GM12878 (cell line): ENCODE measurements around the gene UBAC2. TPM values are rescaled to one million over a fixed set of nuclear protein-coding genes. Genes with fewer than 3 reads are reported as not detected.

Experiments used
- ATAC-seq: fragments of 200-7000 bp; cut with Tn5 transposase; 3 replicates; pipeline ENCODE4 v1.9.1; 2020; ENCODE audit warnings: mild to moderate bottlenecking, moderate library complexity
- BruUV-seq: library from RNA; stranded (reverse); fragments of 400-500 nt; replicated peaks from 2 replicates; lab custom pipeline; 2021; lab: Mats Ljungman, UMichigan
- CTCF ChIA-PET: fragments of 300-600 bp; sonication (Branson Sonifier 250); formaldehyde crosslinking; extraction: SDS; loops from one replicate; lab custom pipeline; 2021; ENCODE audit warnings: inconsistent platforms; lab: Yijun Ruan, JAX
- POLR2A ChIA-PET: fragments of 350-600 bp; formaldehyde crosslinking; extraction: SDS; loops from one replicate; lab custom pipeline; 2021; ENCODE audit warnings: inconsistent platforms; lab: Charles Lee
- RAD21 ChIA-PET: fragments of 300-600 bp; sonication (Branson Sonifier 250); formaldehyde crosslinking; loops from one replicate; lab custom pipeline; 2023; ENCODE audit warnings: antibody characterized with exemption; ENCODE audit not compliant: unreplicated experiment; lab: Charles Lee
- SMC1A ChIA-PET: fragments of 300-600 bp; sonication (Branson Sonifier 250); formaldehyde crosslinking; loops from one replicate; lab custom pipeline; 2023; ENCODE audit not compliant: unreplicated experiment, uncharacterized antibody; lab: Charles Lee
- DNase-seq: peaks from one replicate; pipeline ENCODE4 v3.0.0-alpha.2; 2011; ENCODE audit warnings: low read depth, low spot score
- FAIRE-seq: peaks from 3 replicates; lab custom pipeline; 2011; peaks lifted over from hg19 to GRCh38; lab: Jason Lieb, UNC
- H2AFZ ChIP-seq: 2 replicates; pipeline ENCODE4 v1.6.0; 2011; ENCODE audit warnings: low read depth, low read length, control low read depth; ENCODE audit not compliant: control insufficient read depth
- H3K27ac ChIP-seq: 2 replicates; pipeline ENCODE4 v1.5.1; 2011; ENCODE audit warnings: control low read depth; ENCODE audit not compliant: control insufficient read depth, insufficient read depth
- H3K27me3 ChIP-seq, 2 experiments: replicated peaks in 1 of 2; 2 replicates each; pipeline versions ENCODE4 v1.6.0 to v1.6.1; 2011; ENCODE audit warnings: low read length in 1 of 2; ENCODE audit not compliant: control insufficient read depth in 2 of 2, insufficient read depth in 2 of 2
- H3K36me3 ChIP-seq, 2 experiments: 2 replicates each; pipeline ENCODE4 v1.5.1; 2011; ENCODE audit warnings: low read length in 1 of 2; ENCODE audit not compliant: control insufficient read depth in 2 of 2, insufficient read depth in 2 of 2
- H3K4me1 ChIP-seq: 2 replicates; pipeline ENCODE4 v1.6.1; 2011; ENCODE audit warnings: mild to moderate bottlenecking, low read length, moderate library complexity, mixed read lengths; ENCODE audit not compliant: control insufficient read depth, insufficient read depth
- H3K4me2 ChIP-seq: 2 replicates; pipeline ENCODE4 v1.6.0; 2011; ENCODE audit warnings: control low read depth; ENCODE audit not compliant: control insufficient read depth, insufficient read depth
- H3K4me3 ChIP-seq: fragments of 200-600 bp; sonication (generic); 2 replicates; pipeline ENCODE4 v1.5.1; 2016
- H3K79me2 ChIP-seq: 2 replicates; pipeline ENCODE4 v1.6.0; 2011; ENCODE audit warnings: low read length; ENCODE audit not compliant: control insufficient read depth, insufficient read depth
- H3K9ac ChIP-seq: 2 replicates; pipeline ENCODE4 v1.8.0; 2011; ENCODE audit warnings: low read length, control low read depth, mixed read lengths; ENCODE audit not compliant: control insufficient read depth, insufficient read depth
- H3K9me3 ChIP-seq: replicated peaks from 3 replicates; pipeline ENCODE4 v1.5.1; 2011; ENCODE audit warnings: mild to moderate bottlenecking, low read length; ENCODE audit not compliant: control insufficient read depth, insufficient read depth
- H4K20me1 ChIP-seq: 2 replicates; pipeline ENCODE4 v1.6.0; 2011; ENCODE audit not compliant: control insufficient read depth, insufficient read depth
- ATF7 ChIP-seq: fragments of 450-650 bp; IDR thresholded peaks from 2 replicates; pipeline ENCODE4 v1.6.1; 2016; ENCODE audit warnings: low read depth, mild to moderate bottlenecking
- BRCA1 ChIP-seq: IDR thresholded peaks from 2 replicates; pipeline ENCODE4 v1.6.1; 2011; ENCODE audit warnings: low read depth, low read length, improper control_type of control experiment
- DPF2 ChIP-seq: fragments of 450-650 bp; IDR thresholded peaks from 2 replicates; pipeline ENCODE4 v1.6.1; 2017; ENCODE audit warnings: mild to moderate bottlenecking
- EED ChIP-seq: sonication (generic); IDR thresholded peaks from 2 replicates; pipeline ENCODE4 v1.6.1; 2016; ENCODE audit warnings: antibody characterized with exemption, low read depth
- MYC ChIP-seq: IDR thresholded peaks from 2 replicates; pipeline ENCODE4 v1.6.1; 2011; ENCODE audit warnings: mild to moderate bottlenecking, low read length, moderate library complexity, inconsistent platforms; ENCODE audit not compliant: insufficient read depth, insufficient replicate concordance, insufficient read length, severe bottlenecking
- POLR2AphosphoS5 ChIP-seq: IDR thresholded peaks from 2 replicates; pipeline ENCODE4 v1.6.1; 2011; ENCODE audit warnings: mild to moderate bottlenecking, low read length, inconsistent platforms
- RUNX3 ChIP-seq: IDR thresholded peaks from 2 replicates; pipeline ENCODE4 v1.6.1; 2012; ENCODE audit warnings: low read length, inconsistent platforms
- SMAD1 ChIP-seq: fragments of 450-650 bp; IDR thresholded peaks from 2 replicates; pipeline ENCODE4 v1.6.1; 2018; ENCODE audit warnings: mild to moderate bottlenecking, low read depth; ENCODE audit not compliant: partially characterized antibody
- SRF ChIP-seq, 2 experiments: IDR thresholded peaks; 2 replicates each; pipeline ENCODE4 v1.6.1; 2011; ENCODE audit warnings: low read depth in 2 of 2, low read length in 2 of 2, mild to moderate bottlenecking in 1 of 2, moderate library complexity in 1 of 2
- SUPT20H ChIP-seq: IDR thresholded peaks from 2 replicates; pipeline ENCODE4 v1.6.1; 2011; ENCODE audit warnings: low read depth, mild to moderate bottlenecking, low read length, moderate library complexity, borderline replicate concordance; ENCODE audit not compliant: control insufficient read depth
- WGBS: methylation state at CpG from one replicate; pipeline ENCODE4 v1.1.6; 2016; ENCODE audit warnings: low lambda C conversion rate; ENCODE audit not compliant: insufficient replicate concordance, insufficient coverage; ENCODE audit errors: missing lambda C conversion rate; 5-methylcytosine and 5-hydroxymethylcytosine counted together
- in situ Hi-C: fragments of 300-500 bp; cut with MboI; formaldehyde crosslinking; loops from 9 replicates; pipeline ENCODE4 v1.14.3; 2018; ENCODE audit warnings: mixed read lengths
- intact Hi-C: fragments of 100-400 bp; cut with micrococcal nuclease; formaldehyde crosslinking; loops from one replicate; pipeline ENCODE4 v1.14.2; 2022; ENCODE audit not compliant: unreplicated experiment
- polyA plus RNA-seq, 11 experiments: library from polyadenylated mRNA; depleted of rRNA in 4 of 11; unstranded in 6 of 11; stranded (reverse) in 5 of 11; fragments of >200 nt; fragmentation: Nextera tagmentation in 4 of 11; fragmentation: Illumina TruSeq in 1 of 11; extraction: Ambion mirVana in 4 of 11; extraction: Trizol in 1 of 11; gene quantifications; 1 replicate in 1 of 11; 2 replicates in 10 of 11; pipeline versions ENCODE4 v1.2.1 to v1.2.3, GENCODE V29; 2011 to 2016; ENCODE audit warnings: inconsistent platforms in 2 of 11, missing spikeins in 2 of 11, low read depth in 1 of 11
- total RNA-seq, 4 experiments: library from RNA; depleted of rRNA in 3 of 4; stranded (reverse); fragments of >200 nt in 3 of 4; fragmentation: Illumina TruSeq in 1 of 4; extraction: Trizol in 1 of 4; gene quantifications; 2 replicates each; pipeline versions ENCODE4 v1.2.1 to v1.2.3, GENCODE V29; 2013 to 2021

Gene UBAC2
- total and polyA plus RNA-seq, 10 of the 15 experiments (the other 5 are each of a cell fraction or from before 2014, with no cell fraction given) = 3.0 to 54.6 (median 17.4) TPM

DNA sequence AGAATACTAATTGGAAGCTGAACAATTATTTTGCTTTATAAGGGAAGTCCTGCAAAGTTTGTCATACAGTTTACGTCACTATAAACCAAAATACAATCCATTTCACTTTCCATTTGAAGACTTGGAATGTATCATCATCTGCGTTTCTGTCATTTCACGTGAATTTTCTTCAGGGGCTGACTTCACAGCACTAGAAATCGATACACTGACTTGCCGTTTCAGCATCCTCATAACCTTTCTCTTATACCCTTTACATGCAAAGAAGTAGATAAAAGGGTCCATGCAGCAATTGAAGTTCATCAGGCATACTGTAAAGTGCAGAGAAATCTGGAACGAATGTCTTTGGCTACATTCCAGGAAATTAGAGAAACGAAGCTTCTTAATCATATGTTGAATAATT, 94.3 kb downstream of the UBAC2 start:
- Histone ChIP-seq H3K27me3 (no peaks in the 10 kb centered on the region), H3K4me2 (peak overlapping the region; percentile 64), H3K4me1 (peaks cover 9% of the 10 kb centered on the region), H4K20me1 (peaks cover 3% of the 10 kb centered on the region; the same call in 1 of the 2 replicates), H3K27ac (no peak overlapping the region), H2AFZ (no peak overlapping the region), H3K79me2 (peaks cover 72% of the 10 kb centered on the region), H3K9me3 (no peaks in the 10 kb centered on the region), H3K4me3 (peak overlapping the region; percentile 17; the same call in 1 of the 2 replicates), H3K36me3 (peaks cover 6 to 15% of the 10 kb centered on the region in 2 experiments), H3K9ac (no peak overlapping the region)
- no peak for TF ChIP-seq SUPT20H
- TF ChIP-seq EED = no peak
- no peak for TF ChIP-seq MYC
- no peak for TF ChIP-seq DPF2
- peak; percentile 21 for TF ChIP-seq SMAD1
- no peak for TF ChIP-seq BRCA1
- 0 out of 2 replicates have a peak, but pooled peaks have one; percentile 10 for TF ChIP-seq ATF7
- no peak for TF ChIP-seq SRF (IDR thresholded peaks at IDR 0.05; ENCODE audit: low read depth in 2 of 2, low read length in 2 of 2)
- 0 out of 2 replicates have a peak, but pooled peaks have one; percentile 16 for TF ChIP-seq POLR2AphosphoS5
- TF ChIP-seq RUNX3 = no peak
- ATAC-seq = no peak
- intact Hi-C loops (no loop called here), in situ Hi-C loops (no loop called here)
- ChIA-PET SMC1A (interaction anchor here (1.0 to 3.3 kb wide), 5 partner anchors 11 to 72 kb away, joined by 3 to 29 read pairs (median 5); no protein-coding TSS in a partner anchor), CTCF (interaction anchor here (0.7 to 1.9 kb wide), 2 partner anchors 26 to 29 kb away, joined by 3 to 5 read pairs; no protein-coding TSS in a partner anchor), POLR2A (no interaction called here), RAD21 (no interaction called here)
- DNase-seq = no peak
- FAIRE-seq = no peak
- WGBS = 16% methylated on average over 7 of the region's 7 CpGs
- no TSS peak for BruUV-seq
